Activated naive CD8-positive, alpha-beta T cell treated with anti-CD3 and anti-CD28 coated beads, Interleukin-2, amount 50 U/mL, for 16 hours (primary cell): Measurements from ENCODE around the gene RPL3.
"Not testable (repeated sequence)": the region's sequence is repeated elsewhere in the genome, so short reads cannot be mapped to it uniquely, and the experiment has no call there.

ENCODE experiments used
- DNase-seq: peaks from one replicate; pipeline ENCODE4 v3.0.0-alpha.2; 2020; ENCODE audit warnings: low read depth, low spot score

The RPL3 gene

DNA sequence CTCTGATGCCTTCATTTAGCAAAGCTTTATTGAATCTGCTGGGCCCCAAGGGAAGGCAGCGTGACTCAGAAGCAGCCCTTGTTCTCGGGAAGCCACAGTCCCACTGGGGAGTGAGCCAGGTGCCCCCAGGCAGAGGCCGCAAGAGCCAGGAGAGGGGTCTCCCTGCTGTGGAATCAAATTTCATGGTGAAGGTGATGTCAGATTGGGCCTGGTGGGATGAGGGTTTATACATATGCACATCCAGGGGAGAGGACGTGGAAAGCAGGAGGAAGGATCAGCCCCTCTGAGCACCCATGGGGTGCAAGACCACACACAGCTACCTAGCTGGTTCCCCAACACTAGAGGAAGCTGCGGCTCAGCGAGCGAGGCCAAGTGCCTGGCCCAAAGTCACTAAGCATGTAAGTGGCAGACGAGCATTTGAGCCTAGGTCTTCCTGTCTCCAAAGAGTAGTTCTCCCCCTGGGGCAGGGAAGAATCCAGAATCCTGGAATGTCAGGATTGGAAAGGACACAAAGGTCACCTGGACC lies 32.3 kb upstream of the RPL3 start:
- no peak for DNase-seq

DNA sequence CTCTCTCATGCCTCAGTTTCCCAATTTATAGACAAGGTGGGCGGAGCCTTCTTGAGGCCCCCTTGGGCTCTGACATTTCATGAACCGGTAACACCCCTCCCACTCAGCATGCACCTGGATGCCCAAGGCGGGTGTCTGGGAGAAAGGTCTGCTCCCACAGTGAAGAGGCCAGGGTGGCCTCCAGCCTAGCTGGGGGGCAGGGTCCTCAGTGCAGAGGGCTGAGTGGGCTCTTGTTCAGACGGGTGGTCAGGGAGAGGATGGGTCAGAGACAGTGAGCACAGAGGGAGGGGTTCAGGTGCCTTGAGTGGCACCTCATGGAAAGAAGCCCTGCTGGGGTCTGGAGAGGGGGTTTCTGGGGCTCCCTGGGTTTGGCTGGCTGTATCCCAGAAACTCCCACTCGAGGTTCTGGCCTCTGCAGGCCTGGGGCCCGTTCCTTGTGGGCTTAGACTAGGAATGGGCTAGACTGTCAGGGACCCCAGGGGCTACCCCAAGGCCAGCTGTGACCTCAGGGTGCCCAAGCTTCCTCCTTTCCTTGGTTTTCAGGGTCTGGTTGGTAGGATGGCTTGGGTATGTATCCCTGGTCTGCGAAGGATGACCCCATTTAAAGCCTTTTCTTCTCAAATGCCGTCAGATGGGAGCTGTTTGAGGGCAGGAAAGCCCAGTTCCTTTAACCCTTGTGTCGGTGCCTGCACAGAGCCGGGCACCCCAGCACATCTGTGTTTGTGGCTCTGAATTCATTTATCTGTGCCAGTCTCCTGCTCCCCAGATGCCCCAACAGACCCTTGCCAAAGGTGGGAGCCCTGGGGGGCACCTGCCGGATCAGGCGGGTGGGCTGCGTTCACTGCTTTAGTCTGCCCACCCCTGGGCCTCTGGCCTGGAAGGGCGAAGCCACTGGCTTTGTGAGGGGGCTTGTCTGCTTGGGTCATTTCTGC lies 31.6 kb upstream of the RPL3 start:
- DNase-seq: no peak

DNA sequence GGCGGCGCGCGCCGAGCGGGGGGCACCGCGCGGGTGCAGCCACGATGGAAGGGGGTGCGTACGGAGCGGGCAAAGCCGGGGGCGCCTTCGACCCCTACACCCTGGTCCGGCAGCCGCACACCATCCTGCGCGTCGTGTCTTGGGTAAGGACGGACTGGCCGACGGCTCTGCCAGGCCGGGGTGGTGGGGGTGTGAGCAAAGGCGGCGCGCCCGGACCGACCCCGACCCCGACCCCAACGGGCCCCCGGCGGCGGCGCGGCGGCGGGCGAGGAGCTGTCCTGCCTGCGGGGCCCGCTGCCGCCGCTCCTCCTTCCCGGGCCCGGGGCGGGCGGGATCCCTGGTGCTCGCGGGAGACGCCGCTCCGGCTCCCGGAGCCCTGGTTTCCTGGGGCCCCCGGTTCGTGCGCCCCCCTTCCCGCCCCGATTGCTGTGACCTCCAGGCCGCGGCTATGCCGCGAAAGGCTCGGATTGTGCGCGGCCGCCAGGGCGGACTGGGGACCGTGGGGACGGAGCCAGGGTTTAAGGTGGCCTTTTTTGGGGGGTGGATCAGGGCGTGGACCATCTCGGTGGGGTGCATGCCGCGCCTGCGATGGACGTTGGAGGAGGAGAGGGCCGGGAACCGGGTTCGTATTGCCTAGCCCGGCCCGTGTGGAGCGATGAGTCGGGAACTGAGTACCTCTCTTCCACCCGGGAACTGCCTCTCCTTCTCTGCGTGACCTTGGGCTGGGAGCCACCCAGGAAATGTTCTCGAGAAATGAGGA lies 30.7 kb upstream of the RPL3 start, which contains the start of gene SYNGR1:
TSS of gene SYNGR1 (plus strand) at position 25 of the 760 bp plus-strand sequence. CDS start at position 45, 20 bp downstream.
- no peak for DNase-seq

DNA sequence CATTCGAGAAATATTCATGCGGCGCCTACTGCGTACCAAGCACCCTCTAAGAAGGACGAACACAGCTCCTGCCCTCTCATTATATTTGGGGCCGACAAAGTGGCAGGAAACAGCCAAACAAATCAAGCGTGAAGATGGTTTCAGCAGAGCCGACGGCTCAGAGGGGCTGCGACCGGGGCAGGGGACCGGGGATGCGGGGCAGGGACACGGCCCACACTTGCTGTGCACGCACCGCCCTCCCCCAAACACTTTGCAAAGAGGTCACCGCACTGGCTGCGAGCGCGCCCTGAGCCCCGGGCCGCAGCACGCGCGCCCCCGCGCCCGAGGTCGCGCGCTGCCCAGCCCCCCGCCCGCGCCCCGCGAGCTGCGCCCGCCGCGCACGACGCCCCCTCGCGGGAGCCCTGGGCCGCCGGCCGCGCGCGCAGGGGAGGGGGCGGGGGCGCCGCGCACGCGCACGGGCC lies 30.1 kb upstream of the RPL3 start:
- no peak for DNase-seq

DNA sequence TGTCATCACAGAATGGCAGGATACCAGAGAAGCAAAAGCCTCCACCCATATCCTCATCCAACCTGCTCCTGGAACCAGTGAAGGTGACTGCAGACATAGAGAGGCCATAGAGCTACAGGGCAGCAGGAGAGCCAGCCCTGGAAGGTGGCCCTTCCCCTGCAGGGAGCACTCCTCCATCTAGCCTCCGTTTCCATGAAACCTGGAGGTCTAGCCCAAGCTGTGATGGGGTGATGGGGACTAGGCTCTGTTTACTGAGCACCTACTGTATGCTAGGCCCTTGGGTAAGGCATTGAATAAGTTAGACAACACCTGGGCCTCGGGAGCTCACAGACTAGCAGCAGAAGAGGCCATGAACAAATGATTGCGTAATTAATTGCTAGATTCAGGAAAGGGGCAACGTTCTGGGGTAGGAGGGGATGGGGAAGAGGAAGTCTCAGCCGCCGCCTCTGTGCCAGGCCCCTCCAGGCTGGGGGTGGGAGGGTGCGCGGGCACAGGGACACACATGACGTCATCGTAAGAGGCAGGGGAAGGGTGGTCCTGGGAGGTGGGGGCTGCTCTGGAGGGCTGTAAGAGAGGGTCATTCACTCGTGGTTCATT lies 29.6 kb upstream of the RPL3 start:
- no peak for DNase-seq

DNA sequence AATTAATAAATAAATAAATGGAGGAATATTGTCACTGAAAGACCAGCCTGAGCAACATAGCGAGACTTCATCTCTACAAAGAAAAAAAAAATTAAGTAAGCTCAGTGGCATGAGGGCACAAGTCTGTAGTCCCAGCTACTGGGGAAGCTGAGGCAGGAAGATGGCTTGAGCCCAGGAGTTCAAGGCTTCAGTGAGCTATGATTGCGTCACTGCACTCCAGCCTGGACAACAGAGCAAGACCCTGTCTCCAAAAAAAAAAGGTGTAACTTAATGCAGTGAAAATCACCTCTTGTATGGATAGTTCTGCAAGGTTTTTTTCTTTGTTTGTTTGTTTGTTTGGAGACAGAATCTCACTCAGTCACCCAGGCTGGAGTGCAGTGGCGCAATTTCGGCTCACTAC lies 25.8 kb upstream of the RPL3 start:
- DNase-seq: no peak

DNA sequence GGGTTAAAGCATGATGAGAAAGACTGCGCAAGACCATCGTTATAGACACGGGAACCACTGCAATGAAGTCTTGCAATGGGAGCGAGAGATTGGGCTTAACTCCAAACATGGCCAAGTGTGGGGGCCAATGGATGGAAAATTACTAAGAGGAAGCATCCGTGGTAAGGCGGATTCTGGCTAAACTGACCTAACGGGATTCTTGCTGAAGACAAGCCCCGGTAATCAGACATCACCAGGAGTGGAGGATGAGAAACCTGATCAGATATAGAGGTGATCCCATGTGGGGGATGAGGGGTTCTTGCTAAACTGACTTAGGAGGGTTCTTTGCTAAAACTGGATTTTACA lies 24.6 kb upstream of the RPL3 start:
- no peak for DNase-seq

DNA sequence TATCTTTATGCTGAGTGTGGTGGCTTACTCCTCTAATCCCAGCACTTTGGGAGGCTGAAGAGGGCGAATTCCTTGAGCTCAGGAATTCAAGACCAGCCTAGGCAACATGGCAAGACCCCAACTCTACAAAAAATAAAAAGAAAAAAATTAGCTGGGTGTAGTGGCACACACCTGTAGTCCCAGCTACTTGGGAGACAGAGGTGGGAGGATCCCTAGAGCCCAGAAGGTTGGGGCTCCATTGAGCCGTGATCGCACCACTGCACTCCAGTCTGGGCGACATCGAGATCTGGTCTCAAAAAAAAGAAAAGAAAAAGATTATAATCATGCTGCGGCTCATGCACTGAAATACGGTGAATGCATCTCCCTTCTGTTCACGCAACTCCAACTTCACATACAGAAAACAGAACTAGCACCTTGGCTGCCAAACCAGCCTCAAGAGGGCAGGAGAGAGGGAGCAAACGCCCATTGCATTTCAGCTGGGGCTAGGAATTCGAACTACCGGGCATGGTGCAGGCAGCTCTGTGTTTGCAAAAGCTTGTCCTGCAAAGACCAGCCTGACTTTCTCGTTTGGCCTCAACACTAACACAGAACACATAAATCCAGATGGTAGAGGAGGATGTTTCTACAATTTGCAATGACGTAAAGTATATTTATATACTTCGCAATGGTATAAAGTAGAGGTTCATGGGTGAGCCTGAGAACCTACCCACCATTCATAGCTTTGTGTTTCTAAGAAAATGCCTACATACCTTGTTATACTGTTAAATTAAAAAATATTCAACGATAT lies 24.0 kb upstream of the RPL3 start:
- DNase-seq: no peak

DNA sequence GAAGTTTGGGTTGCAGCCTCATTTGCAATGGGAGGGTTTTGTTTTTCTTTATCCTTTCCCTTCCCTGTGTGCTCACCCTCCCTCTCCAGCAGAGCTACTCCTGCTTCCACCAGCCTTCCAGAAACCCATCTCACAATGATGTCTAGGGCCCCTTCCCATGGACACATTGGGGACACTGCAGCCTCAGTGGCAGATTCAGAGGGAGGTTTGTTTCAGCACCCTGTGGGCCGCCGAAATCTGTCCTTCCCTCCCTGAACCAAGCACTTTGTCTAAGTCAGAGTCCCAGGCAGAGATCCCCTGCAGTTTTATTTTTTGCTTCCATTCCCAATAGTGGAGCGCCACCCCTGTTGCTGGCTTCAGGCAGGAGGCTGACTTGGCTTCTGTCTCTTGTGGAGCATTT lies 21.8 kb upstream of the RPL3 start:
- no peak for DNase-seq

DNA sequence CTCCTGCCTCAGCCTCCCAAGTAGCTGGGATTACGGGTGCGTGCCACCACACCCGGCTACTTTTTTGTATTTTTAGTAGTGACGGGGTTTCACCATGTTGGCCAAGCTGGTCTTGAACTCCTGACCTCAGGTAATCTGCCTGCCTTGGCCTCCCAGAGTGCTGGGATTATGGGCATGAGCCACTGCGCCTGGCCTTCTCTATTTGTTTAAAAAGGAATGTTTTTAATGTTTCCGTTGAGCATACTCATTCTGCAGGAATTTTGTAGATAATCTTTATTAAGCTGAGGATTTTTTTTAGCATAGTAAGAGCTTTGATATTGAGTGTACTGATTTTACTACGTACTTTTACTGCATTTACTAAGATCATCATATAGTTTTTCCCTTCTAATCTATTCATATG lies 20.4 kb upstream of the RPL3 start:
- DNase-seq: not testable (repeated sequence)

DNA sequence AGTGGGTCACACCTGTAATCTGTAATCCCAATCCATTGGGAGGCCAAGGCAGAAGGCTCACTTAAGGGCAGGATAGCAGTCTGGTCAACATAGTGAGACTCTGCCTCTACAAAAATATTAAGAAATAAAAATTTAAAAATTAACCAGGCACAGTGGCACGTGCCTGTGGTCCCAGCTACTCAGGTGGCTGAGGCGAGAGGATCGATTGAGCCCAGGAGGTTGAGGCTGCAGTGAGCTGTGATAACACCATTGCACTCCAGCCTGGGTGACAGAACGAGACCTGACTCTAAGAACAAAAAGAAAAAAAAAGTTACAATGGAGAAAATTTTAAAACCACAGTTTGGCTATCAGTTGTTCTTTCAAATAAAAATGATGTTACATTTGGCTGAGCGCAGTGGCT lies 17.0 kb upstream of the RPL3 start:
- no peak for DNase-seq

DNA sequence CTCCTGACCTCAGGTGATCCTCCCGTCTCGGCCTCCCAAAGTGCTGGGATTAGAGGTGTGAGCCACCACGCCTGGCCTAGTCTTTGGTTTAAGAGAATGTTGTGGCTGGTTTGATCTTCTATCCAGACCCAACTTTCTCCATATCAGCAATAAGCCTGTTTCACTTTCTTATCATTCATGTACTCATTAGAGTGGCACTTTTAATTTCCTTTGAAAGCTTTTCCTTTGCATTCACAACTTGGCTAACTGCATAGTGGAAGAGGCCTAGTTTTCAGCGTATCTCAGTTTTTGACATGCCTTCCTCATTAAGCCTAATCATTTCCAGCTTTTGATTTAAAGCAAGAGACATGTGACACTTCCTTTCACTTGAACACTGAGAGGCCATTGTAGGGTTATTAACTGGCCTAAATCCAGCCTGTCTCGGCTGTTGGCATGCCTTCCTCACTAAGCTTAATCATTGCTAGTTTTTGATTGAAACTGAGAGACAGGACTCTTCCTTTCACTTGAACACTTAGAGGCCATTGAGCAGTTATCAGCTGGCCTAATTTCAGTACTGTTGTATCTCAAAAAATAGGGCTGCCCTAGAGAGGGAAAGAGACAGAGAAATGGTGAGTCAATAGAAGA lies 13.1 kb upstream of the RPL3 start:
- DNase-seq: no peak

DNA sequence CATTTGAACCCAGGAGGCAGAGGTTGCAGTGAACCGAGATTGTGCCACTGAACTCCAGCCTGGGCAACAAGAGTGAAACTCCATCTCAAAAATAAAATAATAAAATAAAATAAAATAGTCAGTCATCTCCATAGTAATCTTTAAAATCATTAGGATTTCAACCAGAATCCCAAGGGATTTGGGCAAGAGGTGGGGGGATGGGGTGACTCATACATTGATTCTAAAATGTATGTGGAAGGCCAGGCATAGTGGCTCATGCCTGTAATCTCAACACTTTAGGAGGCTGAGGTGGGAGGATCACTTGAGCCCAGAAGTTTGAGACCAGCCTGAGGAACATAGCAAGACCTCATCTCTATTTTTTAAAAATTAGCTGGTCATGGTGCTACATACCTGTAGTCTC lies 11.1 kb upstream of the RPL3 start:
- not testable (repeated sequence) for DNase-seq

DNA sequence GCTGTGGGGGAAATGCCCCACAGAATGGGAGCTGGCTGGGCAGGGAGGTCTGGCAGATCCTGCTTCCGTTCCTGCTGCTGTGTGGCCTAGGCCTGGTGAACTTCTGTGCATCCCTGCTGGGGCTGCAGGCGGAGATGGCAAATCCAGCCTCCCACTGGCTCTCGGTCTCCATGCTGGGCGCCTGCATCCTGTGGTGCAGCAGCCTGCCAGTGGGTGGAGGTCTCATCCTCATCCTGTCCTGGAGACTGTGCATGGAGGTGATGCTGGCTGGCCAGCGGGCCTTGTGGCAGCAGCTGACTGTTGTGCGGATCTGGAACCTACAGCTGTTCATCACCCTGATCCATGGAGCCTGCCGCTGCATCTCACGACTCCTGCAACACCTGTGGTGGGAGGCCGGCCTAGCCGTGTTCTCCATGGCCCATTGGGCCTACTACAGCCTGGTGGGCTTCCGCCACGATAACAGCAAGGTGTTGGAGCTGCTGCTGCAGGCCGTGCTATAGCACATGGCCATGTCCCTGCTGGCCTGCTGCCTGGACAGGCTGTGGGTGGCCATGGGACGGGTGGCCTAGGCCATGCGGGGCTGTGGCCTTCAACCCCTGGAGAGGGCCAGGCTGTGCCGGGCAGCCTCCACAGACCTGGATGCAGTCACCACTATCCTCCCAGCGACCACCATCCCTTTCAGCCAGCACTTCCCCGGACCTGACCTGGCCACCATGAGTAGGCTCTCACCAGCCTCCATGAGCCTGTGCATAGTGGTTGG lies 8.8 kb upstream of the RPL3 start:
- DNase-seq: no peak

DNA sequence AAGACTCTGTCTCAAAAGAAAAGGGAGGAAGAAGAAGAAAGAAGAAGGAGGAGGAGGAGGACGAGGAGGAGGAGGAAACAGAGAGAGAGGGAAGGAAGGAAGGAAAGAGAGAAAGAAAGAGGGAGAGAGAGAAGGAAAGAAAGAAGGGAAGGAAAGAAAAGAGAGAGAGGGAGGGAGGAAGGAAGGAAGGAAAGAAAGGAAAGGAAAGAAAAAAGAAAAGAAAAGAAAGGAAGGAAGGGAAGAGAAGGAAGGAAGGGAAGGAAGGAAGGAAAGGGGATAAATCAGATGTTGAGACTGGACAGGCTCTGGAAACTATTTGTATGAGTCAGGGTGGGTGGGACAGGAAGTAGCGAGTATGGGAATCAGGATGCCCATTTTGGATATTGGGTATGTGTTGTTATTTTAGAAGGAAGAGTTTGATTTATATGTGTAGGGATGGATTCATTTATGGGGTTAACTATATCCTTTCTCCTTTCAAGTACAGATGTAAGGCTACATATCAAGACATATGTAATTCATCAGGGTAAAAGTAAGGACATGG lies 6.0 kb upstream of the RPL3 start:
- DNase-seq: no peak

DNA sequence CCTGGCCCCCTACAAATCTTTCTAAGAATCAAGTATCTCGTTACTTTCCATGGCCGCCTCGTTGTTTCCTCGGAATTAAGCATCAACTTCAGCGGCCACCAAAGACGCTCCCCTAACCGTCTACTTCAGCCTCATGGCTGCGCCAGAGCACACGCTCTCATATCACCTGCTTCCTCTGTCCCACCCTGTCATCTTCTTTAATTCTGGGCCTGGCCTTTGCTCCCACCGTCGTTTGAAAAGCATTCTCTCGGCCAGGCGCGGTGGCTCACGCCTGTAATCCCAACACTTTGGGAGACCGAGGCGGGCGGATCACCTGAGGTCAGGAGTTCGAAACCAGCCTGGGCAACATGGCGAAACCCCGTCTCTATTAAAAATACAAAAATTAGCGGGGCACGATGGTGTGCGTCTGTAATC lies 1.2 kb upstream of the RPL3 start:
- DNase-seq: not testable (repeated sequence)

DNA sequence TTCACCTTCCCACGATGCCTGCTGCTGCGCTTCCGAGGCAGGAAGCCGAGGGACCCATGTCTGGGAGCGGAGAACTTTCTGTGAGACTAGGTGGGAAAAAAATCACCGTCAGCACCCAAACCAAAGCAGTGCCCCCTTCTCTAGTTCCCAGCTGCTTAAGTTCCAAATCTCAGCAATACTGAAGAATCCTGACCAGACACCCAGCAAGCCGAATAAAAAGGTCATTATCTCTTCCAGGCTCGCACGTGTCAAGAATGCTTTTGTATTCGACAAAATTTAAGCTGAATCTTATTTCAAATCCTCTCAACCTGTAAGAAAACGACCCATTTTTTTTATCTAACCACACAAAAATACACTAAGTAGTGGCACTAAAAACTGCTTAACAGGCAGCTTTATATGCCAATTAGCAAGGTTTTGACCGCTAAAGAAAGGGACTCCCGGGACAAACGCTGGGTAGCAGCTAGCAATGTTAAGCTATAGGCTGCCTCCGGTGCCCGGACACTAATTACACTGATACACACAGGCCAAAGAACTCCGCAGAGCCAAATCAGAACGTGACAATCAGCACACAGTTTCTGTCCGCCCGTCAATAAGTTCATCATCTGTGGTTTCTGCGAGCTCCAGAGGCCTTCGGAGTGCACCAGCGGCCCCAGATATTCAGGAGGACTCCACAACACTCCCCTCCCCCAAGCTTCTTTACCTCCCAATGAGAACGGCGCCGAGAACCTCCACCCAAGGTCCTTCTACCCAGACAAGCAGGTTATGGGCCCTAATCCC lies 728 bp downstream of the RPL3 start:
- no peak for DNase-seq

DNA sequence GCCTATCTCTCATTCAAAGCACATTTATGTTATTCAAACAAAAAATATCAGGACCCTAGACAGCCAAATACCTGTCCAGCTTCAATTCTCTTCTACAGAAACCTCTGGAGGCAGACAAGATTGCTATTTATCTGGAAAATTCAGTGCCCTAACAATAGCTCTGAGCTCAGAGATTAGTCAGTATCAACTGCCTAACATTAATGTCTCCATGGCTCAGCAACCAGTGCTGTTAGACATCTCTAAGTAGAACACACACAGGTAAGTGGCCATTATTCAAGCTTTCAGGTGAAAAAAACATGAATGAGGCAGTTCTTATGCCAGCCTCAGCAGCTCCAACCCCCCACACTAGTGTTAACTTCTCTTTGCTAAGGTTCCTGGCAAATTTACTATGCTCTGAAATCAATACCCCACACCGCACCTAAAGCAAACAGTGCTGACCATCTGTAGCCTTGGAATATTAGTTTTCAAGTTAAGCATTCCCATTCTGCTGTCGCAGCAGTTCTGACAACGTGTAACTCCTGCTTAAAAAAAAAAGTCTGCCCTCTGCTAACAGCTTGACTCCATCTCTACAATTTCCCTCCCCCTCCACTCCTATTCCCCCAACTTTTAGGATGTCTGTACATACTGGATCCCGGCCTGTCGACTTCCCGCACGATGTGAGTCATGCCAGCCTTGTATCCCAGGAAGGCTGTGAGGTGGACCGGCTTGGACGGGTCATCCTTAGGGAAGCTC lies 1.5 kb downstream of the RPL3 start:
- no peak for DNase-seq
